Uterus (tissue), 2 donors: Measurements from ENCODE around the gene PUS1.

Experiments used
- POLR2A ChIP-seq, 2 donors: fragments of 450-650 bp; IDR thresholded peaks; one replicate each; pipeline ENCODE4 v1.6.1; 2016; ENCODE audit warnings: antibody characterized with exemption in 2 of 2, mild to moderate bottlenecking in 1 of 2, moderate library complexity in 1 of 2
- TF ChIP-seq, protein P1 (sequence below), 4 experiments: fragments of 200-600 bp in 2 of 4; fragments of 450-650 bp in 2 of 4; sonication (generic) in 2 of 4; IDR thresholded peaks; one replicate each; pipeline ENCODE4 v1.5.1; 2016 to 2019; ENCODE audit warnings: antibody characterized with exemption in 4 of 4, mild to moderate bottlenecking in 2 of 4, moderate library complexity in 1 of 4

- TF ChIP-seq, protein P1, sequence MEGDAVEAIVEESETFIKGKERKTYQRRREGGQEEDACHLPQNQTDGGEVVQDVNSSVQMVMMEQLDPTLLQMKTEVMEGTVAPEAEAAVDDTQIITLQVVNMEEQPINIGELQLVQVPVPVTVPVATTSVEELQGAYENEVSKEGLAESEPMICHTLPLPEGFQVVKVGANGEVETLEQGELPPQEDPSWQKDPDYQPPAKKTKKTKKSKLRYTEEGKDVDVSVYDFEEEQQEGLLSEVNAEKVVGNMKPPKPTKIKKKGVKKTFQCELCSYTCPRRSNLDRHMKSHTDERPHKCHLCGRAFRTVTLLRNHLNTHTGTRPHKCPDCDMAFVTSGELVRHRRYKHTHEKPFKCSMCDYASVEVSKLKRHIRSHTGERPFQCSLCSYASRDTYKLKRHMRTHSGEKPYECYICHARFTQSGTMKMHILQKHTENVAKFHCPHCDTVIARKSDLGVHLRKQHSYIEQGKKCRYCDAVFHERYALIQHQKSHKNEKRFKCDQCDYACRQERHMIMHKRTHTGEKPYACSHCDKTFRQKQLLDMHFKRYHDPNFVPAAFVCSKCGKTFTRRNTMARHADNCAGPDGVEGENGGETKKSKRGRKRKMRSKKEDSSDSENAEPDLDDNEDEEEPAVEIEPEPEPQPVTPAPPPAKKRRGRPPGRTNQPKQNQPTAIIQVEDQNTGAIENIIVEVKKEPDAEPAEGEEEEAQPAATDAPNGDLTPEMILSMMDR (IDR thresholded peaks at IDR 0.05), result no peak
- TF ChIP-seq POLR2A (IDR thresholded peaks at IDR 0.05), result no peak
These were observed 7.9 kb upstream of the PUS1 start for GRCh38 chr12:131920902-131921840.
